GM21447 (cell line): ENCODE results near the gene BAHCC1.

ENCODE experiments used
- ATAC-seq: cut with Tn5 transposase; IDR thresholded peaks from one replicate; pipeline ENCODE4 v1.9.1; 2021; ENCODE audit not compliant: unreplicated experiment

Gene BAHCC1

DNA sequence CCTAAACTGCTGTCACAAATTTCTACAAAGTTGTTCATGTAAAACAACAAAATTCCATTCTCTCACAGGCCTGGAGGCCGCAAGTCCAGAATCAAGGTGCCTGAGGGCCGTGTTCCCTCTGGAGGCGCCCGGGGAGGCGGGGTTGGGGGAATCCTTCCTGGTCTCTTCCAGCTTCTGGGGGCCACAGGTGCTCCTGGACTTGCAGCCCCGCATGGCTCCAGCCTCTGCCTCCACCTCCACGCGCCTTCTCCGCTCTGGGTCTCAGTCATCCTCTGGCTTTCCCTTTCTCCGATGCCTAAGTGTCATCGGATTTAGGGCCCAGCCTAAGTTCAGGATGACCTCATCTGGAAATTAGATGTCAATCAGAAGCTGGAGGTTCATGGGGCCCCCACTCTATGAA is 28.6 kb upstream of the BAHCC1 start:
- no peak for ATAC-seq

DNA sequence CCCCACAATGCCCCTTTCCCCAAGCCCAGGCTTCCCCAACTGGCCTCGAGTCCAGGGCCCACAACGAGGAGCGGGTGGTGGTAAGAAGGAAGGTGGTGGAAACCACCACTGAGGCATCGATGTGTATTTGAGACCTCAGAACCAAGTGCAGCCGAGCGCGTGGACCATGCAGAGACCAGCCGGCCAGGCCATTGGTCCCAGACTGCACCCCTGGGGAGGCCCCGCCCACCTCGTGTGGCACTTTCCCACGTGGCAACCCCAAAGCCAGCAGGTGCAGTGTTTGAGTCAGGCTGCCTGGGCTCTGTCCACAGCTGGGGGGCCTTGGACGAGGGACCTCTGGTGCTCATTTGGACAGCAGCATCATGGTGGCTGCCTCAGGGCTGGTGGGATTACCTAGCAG is 28.1 kb upstream of the BAHCC1 start:
- ATAC-seq: no peak

DNA sequence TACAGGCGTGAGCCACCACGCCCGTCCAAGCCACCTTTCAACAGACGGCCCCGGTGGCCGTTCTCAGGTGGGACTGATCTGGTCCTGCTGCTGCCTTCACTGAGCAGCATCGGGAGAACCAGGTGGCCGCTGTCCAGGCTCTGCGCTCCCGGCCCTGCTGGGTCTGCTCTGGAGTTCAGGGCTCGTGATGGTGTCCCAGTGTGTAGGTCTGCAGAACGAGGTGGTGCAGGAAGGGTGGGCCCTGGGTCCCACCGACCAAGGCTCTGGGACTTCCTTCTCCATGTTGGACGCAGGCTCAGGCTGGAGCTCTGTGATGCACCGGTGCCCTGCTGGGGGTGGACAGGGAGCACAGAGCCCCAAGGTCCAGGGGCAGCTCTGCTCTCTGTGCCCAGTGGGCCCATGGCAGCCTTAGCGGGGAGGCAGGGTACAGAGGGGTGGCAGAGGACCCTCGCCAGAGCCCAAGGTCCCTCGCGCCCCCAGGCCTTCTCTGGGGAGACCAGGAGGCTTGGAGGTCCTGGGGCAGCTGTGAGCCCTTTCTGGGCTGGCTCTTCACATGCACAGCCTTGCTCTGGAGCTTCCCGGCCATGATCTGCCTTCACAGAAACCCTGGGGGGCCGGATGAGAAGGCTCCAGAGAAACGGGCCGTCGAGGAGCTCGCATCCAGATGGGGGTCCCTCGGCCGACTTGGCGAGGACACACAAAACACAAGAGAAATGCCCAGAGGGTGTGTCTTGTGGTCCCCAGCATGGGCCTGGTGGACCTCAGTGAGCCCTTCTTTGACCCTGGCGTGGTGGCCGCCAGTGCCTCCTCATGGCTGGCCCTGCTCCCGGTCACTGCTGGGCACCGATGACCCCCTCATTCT is 26.9 kb upstream of the BAHCC1 start:
- no peak for ATAC-seq

DNA sequence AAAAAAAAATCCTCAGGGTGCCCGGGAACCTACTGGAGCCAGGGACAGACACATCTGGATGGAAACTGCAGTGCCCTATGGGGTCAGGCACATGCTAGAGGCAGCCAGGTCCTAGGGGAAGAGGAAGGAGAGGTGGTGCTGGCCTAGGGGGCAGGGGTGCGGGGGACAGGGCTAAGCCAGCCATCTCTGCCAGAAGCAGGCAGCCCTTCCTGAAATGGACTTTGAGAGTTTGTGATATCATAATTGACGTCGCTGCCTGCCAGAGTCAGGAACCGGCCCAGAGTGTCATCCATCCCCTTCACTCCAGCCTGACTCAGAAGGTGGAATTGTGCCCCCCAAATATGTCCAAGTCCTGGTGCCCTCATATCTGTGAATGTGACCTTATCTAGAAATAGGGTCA is 25.0 kb upstream of the BAHCC1 start:
- ATAC-seq: no peak

DNA sequence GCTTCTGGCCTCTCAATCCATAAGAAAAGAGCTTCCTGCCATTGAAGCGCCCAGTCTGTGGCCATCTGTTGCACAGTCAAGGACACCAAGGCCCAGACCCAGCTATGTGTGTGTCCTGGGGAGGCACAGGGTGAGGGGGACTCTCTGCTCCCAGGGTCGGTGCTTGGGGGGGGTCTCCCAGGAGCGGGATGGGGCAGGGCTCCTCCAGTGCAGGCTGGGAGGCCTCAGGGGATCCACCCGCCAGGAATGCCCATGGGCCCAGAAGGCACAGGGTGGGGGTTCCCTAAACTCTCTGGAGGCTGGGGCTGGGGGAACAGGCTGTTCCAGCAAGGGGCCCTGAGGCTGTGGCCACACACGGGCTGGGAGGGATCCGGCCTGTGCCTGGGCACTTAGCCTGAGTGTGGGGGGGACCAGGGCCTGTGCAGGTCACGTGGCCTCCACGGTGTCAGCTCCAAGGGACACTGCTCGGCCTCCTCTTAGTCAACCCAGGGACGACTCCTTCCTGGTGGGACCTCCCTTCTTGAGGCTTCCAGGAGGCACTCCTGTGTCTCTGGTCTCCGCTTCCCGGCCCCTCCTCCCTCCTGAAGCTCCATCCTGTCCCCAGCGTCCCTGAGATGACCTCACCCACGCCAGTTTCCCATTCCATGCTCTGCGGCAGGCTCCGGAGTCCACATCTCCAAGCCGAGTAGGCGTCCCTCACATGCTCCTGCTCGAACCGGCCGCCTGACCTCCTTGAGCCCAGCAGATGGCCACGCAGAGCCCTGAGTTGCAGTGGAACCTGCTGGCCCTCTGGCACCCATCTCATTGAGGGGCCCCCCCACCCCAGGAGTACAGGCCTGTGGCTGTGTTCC is 23.1 kb upstream of the BAHCC1 start:
- ATAC-seq: no peak

DNA sequence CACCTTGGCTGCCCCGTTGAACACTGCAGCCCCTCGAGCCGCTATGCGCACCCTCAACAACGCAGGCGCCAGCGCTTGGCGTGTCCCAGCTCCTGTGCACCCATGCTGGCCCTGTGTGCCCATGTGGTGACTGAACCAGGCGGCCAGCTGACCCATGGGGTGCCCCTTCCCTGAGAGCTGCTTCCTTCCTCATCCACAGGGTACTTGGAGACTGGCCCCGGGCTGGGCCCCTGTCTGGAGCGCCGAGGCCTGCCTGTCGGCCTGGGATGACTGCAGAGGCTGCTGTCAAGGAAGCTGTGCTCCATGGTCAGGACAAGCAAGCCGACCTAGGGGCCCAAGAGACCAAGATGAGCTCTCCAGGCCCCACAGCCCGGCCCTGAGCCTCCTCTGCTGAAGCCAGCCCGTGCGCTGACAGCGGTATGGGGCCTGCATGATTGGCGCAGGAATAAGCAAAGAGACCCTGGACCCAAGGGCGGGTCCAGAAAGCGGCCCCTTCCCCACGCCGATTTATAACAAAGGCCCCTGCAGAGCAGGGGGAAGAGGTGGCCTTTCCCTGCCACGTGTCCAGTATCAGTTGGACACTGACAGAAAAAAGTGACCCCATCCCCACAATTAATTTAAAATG is 21.6 kb upstream of the BAHCC1 start:
- no peak for ATAC-seq

DNA sequence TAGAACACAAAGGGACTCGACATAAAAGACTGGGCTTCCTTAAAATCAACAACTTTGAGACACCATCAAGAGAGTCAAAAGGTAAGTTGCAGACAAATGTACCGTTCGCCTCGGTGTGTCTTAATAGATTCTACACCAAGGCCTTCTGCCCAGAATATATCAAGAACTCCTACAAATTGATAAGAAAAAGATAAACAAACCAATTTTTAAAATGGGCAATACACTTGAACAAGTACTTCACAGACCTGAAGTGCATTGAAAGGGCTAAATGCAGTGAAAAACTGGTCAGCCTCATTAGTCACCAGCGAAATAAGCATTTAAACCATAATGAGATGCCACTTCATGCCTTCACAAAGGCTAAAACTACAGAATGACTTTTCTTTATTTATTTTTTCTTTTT is 20.4 kb upstream of the BAHCC1 start:
- no peak for ATAC-seq

DNA sequence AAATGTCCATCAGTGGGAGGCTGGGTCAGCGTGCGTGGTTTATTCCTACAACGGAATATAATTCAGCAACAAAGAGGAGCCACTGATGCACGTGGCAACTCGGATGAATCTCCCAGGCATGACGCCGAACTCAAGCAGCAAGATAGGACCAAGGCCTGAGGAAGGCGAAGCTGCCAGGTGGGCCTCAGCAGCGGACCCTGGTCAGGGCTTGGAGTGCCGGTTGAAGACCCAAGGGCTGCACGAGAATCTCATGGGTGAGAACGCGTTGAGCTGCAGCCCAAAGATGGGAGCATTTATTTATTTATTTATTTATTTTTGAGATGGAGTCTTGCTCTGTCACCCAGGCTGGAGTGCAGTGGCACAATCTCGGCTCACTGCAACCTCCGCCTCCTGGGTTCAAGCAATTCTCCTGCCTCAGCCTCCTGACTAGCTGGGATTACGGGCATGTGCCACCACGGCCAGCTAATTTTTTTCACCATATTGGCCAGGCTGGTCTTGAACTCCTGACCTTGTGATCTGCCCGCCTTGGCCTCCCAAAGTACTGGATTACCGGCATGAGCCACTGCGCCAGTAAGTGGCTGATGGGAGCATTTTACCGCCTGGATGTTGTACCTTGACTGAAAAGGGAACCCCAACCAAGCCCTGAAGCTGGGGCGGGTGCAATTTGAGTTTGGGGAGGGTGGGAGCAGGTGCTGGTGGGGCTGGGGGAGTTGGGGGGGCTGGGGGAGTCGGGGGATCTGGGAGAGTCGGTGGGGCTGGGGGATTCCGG is 18.1 kb upstream of the BAHCC1 start:
- ATAC-seq: no peak

DNA sequence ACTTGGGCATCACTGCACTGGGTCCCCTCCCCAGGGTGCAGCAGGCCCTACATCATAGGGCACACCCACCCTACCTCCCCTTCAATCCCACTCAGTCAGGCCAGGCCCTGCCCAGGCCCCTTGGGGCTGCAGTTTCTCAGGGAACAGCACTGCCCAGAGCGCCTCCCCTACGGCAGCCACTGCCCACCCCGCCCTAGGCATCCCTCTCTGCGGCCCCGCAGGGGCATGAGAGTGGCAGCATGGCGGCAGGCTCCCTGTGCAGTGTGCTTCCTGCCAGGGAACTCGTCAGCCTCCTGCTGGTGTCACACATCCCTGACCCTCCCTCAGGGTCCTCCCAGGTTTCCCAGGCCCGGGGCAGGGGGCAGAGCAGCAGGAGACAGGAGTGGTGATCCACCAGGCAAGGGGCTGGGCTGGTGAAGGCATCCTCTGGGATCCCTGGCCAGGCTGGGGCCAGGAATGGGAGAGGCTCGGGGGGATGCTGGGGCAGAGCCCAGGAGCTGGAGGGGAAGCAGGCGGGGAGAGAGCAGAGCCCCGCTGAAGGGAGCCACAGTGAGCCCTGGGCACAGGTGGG is 16.2 kb upstream of the BAHCC1 start:
- no peak for ATAC-seq

DNA sequence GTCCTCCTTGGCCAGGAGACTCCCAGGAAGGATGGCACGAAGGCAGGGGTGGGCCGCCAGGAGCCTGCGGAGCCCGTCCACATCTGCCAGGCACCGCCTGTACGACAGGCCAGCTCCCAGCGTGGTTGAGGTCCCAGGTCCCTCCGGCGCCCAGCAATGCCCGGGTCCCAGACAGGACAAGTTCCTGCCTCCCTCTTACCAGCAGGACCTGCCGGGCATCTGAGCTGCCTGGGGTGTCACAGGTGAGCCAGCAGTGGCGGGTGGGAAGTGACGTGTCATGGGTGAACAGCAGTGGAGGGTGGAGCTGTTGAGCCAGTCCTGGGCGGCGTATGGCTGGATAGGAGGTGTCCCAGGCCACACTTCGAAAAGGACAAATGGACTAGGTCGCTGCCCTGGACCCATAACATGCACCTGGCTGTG is 15.7 kb upstream of the BAHCC1 start:
- ATAC-seq: no peak

DNA sequence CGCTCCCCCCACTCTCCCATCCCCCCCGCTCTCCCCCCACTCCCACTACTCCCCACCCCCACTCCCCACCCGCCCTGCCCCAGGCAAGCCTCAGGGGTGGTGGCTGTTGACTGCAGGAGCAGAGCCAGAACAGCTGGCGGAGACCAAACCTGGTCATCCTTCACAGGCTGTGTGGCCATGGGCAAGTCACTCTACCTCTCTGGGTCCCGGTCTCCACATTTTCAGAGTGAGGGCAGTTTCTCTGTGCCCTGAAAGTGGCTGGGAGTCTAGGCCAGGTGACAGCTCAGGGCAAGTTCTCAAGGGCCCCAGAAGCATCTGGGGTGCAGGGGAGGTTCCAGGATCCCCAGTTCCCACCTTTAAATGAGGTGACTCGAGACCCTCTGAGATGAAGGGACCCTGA is 15.1 kb upstream of the BAHCC1 start:
- no peak for ATAC-seq

DNA sequence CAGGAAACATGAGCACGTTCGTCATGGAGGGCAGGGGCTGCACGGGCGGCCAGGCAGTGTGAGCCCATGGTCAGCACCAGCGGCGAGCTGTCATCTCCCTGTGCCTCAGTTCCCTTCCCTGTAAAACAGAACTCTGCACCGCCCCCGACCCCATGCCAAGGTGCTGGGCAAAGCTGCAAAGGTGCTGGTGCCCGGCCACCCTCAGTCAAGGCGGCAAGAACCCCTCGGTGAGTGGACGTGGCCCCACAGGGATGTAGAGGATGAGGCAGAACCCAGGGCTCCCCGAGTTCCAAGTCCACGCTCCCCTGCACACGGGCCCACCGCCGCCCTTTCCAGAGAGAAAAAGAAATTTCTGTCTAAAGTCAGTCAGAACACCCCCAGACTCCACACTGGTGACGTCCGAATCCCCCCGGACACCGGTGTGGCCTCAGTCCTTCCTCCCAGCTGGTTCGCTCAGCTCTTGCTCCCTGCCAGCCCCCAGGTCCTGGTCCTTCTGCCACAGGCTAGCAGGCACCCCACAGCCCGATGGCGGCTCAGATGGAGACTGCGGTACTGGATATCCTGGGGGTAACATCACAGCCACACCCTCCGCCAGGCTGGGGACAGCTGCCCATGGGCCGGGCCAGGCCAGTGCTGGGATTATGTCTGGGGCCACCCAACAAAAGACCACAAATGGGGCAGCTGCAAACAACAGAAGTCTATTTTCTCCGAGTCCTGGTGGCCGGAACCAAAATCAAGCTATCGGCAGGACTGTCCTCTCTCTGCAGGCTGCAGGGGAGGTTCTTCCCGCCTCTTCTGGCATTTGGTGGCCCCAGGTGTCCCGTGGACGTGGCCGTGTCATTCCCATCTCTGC is 14.4 kb upstream of the BAHCC1 start:
- ATAC-seq: no peak

DNA sequence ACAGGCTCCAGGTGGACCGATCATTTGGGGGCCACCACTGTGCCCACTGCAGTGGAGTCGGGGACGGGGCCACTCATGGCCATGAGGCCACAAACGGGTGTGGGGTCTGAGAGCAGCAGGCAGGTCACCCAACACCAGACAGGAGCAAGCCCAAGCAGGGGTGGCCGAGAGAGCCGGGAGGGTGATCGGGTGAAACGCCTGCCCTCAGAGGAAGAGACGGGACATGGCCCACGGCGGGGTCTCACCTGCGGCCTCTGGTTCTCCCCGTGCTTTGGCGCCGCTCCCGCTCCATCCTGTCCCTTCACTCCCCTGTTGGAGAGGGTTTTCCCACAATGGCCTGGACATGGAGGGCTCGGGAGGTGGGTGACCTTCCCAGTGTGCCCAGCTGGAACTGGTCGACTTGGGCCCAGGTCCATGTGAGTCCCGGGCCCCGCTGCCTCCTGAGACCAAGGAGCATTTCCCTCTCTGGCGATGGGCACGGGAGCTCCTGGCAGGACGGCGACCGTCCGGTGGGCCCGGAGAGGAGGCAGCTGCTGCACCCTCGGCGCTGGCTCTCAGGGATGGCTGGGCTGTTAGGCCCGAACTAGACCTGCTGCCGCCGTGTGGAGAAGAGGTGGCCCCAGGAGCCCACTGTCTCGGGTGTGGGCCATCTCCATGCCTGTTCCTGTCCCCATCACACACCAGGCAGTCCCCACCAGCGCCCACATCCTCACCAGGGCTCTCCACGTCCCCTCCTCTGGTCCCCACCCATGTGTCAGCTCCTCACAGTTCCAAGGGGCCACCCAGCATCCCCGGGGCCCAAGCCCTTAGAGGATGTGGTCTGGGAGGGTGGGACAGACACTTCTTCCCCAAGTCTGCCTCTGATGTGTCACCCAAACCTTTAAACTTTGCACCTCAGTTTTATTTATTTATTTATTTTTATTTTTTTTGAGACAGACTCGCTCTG is 13.4 kb upstream of the BAHCC1 start:
- ATAC-seq: no peak

DNA sequence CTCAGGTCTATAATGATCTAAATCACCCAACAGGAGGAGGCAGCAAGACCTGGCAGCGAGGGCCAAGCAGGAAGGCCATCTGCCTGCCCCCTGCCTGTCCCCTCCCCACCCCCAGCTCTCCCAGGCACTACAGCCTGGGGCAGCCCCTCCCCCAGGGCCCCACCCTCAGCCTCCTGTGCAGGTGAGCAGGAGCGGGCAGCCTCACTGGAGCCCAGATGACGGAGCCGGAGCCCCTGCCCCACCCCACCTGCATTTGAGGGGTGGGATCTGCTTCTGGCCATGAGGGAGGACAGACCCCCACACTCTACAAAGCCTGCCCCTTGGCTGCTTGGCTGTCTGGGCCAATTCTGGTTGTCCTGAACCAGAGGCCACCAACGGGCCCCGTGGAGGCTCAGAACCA is 12.4 kb upstream of the BAHCC1 start:
- no peak for ATAC-seq

DNA sequence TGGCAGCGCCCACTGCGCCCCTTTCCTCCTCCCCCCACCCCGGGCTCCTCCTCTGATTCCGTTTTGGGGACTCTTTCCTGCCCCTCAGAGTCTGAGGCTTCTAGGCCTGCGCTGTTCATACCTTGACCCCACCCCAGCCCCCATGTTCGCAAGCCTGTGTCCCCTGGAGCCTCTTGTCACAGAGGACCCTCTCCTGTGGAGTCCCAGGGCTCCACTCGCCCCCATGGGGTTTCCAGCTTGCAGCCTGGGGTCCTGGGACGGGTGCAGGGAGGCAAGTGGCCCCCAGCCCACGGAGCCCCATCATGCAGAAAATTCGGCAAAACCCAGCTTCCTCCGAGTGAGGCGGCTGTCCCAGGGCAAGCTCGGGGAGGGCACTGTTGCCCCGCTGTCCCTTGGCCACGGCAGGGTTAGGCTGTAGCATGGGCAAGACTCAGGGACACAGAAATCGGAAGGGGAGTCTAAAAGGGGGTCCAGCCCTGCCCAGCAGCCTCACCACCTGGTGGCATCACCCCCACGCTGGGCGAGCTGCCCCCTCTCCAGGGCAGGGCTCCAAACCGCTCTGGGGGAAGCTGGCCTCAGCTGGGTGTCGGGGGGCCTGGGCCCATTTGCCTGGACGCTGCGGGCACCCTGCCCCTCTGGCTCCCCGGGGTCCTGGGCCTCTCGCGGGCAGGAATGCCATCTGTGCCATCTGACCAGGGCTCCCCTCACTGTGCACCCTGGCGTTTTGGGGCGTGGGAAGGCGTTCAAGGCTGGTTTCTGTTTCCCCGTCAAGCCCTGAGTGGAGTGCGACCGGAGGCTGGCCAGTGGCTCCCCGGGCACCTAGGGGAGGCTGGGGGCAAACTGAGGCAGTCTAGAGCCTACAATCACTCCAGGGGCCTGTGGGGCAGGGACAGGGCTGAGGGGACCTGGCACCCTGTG is 11.5 kb upstream of the BAHCC1 start:
- no peak for ATAC-seq

DNA sequence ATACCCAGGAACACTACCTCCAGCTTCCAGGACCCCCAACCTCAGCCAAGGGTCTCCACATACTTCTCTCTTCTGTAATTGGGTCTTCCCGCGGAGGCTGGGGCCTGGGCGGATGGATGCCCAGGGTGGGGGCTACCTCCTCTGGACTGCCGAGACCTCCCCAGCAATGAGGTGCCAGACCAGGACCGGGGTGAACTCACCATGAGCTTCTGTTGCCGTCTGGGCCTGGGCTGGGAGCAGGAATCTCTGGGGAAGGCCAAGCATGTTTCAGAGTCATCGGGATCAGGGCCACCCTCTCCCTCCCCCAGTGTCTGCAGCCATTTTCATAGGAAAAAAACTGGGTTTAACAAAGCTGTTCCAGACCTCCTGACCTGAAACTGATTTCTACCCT is 10.3 kb upstream of the BAHCC1 start:
- ATAC-seq: no peak

DNA sequence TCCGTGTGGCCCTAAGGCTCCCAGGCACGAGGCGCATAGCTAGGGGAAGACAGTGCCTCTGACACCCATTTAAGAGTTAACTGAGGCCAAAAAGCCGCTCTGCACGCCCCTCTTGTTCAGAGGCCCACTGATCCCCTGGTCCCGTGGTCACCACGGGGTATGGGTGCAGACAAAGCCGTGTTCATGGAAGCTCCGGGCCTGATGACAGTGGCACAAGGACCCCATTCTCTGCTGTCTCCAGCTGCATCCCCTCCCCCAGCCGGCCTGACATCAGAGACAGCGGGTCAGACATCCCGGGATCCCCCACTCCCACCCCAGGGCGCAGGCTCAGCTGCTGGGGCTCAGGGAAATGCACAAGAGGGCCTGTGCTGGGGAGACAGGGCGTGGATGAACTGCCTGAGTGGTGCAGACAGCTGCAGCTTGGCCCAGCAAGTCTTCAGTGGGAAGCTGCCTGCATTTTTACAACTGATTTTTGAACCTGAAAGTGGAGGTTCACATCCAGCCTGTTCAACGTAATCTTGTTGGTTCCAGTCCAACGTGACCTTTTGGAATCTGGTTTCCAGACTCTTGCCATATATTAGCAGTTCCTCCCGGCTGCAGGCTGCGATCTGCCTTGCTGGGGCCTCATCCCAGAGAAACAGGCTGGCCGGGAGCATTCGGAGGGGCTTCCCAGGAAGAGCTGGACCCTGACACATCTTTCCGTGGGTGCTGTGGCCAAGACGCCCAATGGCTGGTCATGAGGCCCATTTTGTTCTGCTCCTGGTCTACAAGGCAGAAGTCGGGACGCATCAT is 9.7 kb upstream of the BAHCC1 start:
- no peak for ATAC-seq
